HG02678 (cell line): ENCODE data around the gene C4A.
"Not testable (repeated sequence)": the region's sequence is repeated elsewhere in the genome, so short reads cannot be mapped to it uniquely, and the experiment has no call there.

Experiments
- ATAC-seq: cut with Tn5 transposase; IDR thresholded peaks from one replicate; pipeline ENCODE4 v1.9.1; 2021; ENCODE audit warnings: mild to moderate bottlenecking, moderate library complexity; ENCODE audit not compliant: unreplicated experiment

Gene C4A

DNA sequence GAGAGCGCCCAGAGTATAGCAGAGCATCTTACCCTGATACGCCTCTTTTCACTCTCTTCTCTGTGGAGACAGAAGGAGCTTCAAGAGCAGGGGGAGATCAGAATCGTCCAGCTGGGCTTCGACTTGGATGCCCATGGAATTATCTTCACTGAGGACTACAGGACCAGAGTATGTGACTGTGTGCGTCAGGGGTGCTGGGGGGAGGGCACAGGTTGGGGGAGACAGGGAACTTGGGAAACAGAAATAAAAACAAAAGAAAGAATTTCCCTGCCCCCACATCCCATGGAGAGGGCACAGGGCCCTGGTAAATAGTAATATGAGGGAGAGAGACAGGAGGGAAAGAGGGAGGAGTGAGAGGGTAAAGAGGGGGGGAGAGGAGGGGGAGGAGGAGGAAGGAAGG, 3.0 kb upstream of the C4A start:
- no peak for ATAC-seq

DNA sequence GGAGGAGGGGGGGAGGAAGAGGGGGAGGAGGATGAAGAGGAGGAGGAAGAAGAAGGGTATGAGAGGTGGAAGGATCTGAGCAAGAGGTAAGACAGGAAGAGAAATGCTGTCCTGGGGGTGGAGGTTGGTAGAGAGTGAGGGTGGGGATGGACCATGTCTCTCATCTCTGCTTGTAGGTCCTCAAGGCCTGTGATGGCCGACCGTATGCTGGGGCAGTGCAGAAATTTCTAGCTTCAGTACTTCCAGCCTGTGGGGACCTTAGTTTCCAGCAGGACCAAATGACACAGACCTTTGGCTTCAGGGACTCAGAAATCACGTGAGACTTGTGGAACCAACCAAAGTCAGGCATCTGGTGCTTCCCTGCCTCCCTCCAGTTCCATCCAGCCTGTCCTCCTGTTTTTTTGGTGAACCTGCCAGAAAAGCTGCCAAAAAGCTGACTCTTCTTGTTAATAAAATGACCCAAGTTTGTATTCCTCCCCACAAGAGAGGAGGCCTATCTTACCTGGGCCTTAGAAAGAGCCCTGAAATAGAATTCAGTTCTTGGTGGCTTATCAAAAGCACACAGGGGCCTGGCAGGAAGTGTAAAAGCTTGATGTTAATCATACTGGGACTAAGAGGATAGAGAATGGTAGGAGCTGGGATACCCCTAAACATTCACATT, 2.5 kb upstream of the C4A start:
- no peak for ATAC-seq

DNA sequence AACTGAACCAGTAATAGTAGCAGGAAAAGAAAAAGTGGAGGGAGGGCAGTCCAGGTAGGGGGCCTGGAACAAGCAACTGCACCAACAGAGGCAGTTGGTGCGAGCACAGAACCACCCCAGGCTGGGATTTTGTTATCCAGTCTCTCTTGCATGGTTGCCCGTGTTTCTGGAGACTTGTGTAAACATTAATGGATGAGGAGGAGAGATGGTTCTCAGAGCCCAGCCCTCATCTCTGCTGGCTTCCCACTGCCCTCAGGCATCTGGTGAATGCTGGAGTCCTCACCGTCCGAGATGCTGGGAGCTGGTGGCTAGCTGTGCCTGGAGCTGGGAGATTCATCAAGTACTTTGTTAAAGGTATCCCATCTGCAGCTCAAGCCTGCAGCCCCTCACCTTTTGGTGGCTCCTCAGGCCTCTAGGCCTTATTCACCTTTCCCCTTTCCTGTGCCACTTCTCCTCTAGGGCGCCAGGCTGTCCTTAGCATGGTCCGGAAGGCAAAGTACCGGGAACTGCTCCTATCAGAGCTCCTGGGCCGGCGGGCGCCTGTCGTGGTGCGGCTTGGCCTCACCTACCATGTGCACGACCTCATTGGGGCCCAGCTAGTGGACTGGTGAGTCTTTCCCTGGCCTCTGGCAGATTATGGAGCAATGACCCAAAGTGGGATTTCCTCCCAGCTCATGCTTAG, 1.5 kb upstream of the C4A start:
- not testable (repeated sequence) for ATAC-seq

DNA sequence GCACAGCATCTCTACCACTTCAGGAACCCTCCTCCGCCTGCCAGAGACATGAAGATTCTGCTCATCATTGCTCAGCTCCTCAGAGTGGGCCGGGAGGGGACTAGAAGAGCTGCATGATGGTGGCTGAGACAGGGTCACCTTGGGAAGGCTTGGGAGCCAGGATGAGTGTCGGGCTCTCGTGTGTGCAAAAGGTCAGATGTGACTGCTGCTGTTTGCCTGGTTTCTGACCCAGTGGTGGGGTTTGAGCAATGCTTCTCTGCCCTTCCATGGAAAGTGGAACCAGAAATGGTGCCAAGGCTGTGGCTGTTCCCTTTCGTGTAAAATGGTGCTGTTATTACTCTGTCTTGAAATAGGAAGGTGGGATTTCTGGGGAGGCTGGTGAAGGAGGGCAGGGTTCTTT, 859 bp upstream of the C4A start:
- not testable (repeated sequence) for ATAC-seq

DNA sequence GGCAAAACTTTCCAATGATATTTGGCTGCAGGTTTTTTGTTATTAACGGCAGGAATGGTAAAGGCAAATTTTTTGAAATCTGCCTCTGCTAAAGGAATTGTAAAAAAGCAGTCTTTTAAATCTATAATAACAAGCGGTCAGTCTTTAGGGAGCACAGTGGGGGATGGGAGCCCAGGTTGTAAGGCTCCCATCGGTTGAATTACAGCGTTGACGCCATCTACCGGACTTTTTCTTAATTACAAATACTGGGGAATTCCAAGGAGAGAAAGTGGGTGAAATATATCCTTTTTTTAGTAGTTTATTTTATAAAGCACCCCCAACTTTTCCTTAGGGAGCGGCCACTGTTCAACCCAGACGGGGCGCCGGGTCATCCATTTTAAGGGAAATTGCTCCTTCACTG, 7.5 kb downstream of the C4A start:
- not testable (repeated sequence) for ATAC-seq

DNA sequence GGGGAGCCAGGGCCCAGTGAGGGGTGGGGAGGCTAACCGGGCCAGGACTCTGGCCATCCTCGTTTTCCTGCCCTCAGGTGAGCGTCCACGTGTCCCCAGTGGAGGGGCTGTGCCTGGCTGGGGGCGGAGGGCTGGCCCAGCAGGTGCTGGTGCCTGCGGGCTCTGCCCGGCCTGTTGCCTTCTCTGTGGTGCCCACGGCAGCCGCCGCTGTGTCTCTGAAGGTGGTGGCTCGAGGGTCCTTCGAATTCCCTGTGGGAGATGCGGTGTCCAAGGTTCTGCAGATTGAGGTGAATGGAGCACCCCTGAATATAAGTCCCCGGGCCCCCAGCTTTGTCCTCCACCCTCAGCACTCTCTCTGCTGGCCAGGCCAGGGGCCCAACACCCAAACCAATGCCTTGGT, 12.6 kb downstream of the C4A start:
- ATAC-seq = not testable (repeated sequence)

DNA sequence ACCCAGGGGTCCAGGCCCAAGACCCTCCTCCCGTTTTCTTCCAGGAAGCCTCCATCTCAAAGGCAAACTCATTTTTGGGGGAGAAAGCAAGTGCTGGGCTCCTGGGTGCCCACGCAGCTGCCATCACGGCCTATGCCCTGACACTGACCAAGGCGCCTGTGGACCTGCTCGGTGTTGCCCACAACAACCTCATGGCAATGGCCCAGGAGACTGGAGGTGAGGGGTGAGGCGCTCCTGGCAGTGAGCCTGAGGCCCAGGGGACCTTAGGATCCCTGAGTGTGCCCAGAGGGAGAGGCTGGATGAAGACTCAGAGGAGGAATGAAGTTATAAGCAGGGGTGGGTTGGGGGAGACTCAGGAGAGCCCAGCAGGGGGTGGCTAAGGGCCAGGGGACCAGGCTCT, 14.5 kb downstream of the C4A start:
- ATAC-seq = not testable (repeated sequence)

DNA sequence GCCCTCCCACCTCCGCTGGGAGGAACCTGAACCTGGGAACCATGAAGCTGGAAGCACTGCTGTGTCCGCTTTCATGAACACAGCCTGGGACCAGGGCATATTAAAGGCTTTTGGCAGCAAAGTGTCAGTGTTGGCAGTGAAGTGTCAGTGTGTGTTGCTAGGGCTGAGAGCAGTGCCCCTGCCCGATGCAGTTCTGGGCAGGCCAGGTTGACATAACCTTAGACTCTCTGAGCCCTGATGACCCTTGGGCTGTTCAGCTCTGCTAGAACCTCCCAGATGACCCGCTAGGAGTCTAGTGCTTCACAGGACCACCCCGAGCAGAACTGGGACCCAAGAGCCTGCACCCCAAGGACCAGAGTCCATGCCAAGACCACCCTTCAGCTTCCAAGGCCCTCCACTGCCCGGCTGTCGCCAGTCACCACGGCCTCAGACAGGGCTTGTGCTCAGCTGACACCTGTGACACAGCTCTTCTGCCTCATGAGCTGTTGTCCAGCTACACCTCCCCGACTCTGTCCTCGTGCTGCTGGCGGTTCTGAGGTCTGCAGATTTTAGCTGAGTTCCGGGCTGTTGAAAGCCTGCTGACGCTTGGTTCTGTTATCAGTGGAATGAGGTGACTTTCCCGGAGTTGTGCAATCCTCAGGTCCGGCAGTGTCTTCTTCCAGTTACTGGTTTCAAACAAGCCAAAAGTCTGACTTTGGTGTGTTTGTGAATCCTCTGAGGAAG, 20.9 kb downstream of the C4A start:
- ATAC-seq = not testable (repeated sequence)

DNA sequence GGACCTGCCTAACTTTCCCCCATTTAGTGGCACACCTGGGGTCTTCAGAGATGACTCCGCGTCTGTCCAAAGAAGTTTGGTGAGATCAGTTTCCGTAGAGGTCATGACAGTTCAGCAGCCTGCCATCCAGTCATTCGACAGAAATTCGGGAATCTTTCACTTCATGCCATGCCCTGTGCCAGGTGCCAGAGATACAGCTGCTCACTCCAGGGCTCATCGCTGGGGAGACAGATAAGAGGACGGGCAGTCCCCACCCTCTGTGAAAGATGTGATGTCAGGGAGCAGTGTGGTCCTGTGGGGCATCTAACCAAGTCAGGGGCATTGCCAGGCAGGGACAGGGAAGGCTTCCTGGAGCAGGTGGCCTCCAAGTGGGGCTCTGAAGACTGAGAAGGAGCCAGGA, 21.4 kb downstream of the C4A start:
- ATAC-seq = not testable (repeated sequence)

DNA sequence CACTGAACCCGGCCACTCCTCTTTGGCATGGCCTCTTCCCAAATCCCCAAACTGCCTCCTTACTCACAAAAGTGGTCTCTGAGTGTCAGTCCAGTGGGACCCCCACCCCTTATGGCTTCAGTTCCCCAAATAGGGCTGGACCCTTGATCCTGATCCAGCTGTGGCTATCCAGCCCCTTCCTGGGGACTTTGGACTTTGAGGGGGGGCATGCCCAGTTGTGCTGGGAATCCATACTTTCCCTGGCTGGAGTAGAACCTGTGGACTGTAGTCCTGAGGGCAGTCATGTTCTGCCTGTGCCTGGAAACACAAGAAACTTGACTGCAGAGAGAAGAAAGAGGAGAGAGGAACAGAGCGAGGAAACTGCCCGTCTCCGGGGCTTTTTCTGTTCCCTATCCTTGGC, 22.5 kb downstream of the C4A start:
- not testable (repeated sequence) for ATAC-seq

DNA sequence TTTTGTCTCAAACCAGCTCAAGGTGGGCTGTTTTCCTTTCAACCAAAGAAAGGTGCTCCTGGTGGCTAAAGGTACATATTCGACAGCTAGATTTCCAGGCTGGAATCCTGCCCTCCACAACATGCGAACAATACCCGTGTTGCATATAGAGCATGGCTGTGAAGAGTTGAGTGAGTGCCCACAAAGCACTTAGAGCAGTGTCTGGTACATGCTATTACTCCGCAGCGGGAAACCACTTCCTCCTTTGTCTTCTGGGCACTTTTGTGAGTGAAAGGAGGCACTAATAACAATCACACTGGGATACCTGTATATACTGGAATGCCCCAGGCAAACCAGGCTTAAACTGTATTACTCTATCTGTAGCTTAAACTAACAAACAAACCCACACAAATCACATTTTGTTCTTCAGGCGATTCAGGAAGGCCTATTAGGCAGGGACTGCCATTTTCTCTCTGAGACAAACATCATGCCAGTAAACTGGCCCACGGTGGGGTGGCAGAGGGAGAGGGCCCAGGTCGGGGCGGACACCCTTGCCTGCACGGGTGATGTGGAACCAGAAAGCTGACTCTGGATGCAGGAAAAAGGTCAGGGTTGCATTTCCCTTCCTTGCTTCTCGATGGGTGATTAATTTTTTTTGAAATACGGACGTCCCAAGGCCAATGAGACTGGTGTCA, 23.1 kb downstream of the C4A start:
- not testable (repeated sequence) for ATAC-seq

DNA sequence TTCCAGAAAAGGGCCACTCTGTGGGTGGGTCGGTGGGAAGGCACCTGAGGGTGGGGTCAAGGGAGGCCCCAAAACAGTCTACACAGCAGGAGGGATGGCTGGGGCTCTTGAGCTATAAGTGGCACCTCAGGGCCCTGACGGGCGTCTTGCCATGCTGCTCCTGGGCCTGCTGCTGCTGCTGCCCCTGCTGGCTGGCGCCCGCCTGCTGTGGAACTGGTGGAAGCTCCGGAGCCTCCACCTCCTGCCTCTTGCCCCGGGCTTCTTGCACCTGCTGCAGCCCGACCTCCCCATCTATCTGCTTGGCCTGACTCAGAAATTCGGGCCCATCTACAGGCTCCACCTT, 23.7 kb downstream of the C4A start:
- not testable (repeated sequence) for ATAC-seq

DNA sequence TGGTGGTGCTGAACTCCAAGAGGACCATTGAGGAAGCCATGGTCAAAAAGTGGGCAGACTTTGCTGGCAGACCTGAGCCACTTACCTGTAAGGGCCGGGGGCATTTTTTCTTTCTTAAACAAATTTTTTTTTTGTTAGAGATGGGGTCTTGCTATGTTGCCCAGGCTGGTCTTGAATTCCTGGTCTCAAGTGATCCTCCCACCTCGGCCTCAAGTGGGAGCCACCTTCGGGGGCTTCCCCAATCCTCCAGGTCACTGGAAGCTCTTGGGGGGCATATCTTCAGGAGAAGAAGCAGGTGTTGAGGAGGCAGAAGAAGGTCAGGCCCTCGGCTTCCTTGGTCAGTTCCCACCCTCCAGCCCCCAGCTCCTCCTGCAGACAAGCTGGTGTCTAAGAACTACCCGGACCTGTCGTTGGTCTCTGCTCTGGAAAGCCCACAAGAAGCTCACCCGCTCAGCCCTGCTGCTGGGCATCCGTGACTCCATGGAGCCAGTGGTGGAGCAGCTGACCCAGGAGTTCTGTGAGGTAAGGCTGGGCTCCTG, 24.2 kb downstream of the C4A start:
- ATAC-seq = not testable (repeated sequence)

DNA sequence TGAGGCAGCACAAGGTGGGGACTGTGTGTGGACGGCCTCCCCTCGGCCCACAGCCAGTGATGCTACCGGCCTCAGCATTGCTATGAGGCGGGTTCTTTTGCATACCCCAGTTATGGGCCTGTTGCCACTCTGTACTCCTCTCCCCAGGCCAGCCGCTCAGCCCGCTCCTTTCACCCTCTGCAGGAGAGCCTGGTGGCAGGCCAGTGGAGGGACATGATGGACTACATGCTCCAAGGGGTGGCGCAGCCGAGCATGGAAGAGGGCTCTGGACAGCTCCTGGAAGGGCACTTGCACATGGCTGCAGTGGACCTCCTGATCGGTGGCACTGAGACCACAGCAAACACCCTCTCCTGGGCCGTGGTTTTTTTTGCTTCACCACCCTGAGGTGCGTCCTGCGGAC, 25.2 kb downstream of the C4A start:
- ATAC-seq = not testable (repeated sequence)

DNA sequence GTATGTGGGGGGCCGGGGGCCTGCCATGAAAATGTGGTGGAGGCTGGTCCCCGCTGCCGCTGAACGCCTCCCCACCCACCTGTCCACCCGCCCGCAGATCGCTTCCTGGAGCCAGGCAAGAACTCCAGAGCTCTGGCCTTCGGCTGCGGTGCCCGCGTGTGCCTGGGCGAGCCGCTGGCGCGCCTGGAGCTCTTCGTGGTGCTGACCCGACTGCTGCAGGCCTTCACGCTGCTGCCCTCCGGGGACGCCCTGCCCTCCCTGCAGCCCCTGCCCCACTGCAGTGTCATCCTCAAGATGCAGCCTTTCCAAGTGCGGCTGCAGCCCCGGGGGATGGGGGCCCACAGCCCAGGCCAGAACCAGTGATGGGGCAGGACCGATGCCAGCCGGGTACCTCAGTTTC, 26.2 kb downstream of the C4A start:
- not testable (repeated sequence) for ATAC-seq

DNA sequence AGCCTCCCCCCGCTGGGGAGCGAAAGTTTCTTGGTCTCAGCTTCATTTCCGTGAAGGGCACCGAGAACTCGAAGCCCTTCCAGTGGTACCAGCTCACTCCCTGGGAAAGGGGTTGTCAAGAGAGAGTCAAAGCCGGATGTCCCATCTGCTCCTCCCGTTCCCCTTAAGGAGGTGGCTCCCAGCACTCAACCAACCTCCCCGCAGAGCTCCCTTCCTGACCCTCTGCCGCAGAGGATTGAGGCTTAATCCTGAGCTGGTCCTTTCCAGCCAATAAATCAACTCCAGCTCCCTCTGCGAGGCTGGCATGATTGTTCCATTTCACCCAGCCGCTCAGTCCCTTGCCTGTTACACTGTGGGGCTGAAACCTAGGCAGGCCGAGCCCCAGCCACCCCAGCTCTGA, 26.8 kb downstream of the C4A start:
- ATAC-seq = not testable (repeated sequence)

DNA sequence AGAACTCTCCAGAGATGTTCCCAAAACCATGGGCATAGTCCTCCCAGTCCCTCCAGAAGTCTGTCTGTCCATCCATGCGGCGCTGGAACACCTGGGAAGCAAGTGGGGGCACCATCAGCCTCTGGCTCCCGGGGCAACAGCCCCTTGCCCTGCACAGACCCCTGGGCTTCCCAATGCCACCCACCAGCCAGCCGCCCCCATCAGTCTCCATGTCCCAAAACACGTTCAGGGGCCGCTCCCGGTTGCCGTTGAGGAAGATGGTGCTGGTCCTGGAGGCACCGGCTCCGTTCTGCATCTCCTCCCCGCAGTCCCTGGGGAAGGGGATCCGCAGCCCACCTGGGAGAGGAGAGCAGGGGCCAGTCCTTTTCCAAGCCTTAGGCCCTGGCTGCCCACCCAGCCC, 27.7 kb downstream of the C4A start:
- ATAC-seq = not testable (repeated sequence)

DNA sequence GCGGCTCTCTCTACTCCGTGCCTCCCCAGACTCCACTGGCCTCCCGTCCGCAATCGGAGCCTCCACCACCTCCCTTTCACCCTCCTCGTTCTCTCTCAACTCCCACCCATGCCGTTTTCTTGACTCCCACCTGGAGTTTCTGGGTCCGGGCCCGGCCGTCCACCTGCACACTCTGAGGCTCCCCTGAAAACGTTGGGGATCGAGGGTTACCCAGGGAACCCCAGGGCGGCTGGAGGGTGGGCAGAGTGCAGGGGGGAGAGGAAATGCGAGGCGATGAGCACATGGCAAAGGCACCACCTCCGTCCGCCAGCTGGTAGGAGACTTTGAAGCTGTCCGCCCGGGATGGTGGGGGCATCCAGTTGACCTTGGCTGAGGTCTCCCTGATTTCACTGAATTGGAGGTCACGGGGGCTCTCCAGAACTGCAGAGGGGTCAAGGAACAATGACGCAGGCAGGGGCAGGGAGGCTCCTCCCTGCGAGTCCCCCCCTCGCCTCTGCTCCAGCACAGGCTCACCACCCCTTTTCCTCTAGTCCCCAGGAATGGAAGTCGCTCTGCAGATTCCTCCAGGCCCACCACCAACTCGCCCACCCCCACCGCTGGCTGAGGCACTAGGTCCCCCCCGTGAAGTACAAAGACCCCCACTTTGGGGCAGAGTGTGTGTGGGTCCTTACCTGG, 29.1 kb downstream of the C4A start:
- ATAC-seq = not testable (repeated sequence)

DNA sequence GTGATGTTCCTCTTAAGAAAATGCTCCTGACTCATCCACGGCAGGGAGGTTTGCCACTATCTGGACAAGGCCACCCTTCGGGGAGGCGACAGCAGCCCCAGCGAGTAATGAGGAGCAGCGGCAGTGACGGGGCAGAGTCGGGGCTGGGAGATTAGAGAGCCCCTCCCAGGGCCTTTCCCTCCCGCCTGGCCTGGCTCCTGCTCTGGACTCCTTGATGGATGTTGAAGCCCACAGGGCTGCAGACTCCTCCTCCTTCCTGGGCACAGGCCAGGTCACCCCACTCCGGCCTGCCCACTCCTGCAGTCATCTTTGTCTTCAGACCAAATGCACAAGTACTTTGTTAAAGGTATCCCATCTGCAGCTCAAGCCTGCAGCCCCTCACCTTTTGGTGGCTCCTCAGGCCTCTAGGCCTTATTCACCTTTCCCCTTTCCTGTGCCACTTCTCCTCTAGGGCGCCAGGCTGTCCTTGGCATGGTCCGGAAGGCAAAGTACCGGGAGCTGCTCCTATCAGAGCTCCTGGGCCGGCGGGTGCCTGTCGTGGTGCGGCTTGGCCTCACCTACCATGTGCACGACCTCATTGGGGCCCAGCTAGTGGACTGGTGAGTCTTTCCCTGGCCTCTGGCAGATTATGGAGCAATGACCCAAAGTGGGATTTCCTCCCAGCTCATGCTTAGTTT, 31.2 kb downstream of the C4A start:
- ATAC-seq = not testable (repeated sequence)

DNA sequence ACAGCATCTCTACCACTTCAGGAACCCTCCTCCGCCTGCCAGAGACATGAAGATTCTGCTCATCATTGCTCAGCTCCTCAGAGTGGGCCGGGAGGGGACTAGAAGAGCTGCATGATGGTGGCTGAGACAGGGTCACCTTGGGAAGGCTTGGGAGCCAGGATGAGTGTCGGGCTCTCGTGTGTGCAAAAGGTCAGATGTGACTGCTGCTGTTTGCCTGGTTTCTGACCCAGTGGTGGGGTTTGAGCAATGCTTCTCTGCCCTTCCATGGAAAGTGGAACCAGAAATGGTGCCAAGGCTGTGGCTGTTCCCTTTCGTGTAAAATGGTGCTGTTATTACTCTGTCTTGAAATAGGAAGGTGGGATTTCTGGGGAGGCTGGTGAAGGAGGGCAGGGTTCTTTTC, 31.9 kb downstream of the C4A start:
- ATAC-seq = not testable (repeated sequence)
